ENCODE measurements around the gene SLC38A10.
"Not testable (repeated sequence)": the region's sequence is repeated elsewhere in the genome, so short reads cannot be mapped to it uniquely, and the experiment has no call there.

The SLC38A10 gene

DNA sequence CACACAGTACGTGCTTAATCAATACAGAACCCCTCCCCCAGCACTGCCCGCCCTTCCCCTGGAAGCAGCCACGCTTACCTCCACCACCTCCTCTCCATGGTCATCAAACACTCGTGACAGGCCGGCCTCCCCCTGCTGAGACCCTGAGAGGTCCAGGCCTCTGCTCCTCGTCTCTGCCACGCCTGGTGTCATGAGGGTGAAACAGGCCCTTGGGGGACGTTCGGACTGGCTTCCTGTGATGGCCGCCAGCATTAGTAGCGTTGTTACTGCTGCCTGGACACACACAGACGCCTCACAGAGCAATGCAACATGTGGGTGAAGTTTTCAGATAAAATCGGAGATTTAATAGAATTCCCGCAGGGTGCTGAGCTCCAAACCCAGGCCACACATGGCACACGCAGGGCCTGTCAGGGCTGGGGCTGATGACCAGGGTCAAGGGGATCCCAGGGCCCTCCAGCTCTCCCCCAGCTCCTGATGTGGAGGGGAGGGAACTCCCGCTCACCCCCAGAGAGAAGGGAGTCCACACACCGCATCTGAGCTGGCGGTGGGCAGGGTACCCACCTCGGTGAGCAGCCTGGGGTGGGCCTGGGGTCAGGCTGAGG is 15.9 kb upstream of the SLC38A10 start:
- no peak for DNase-seq

GRCh38 chr17:81309859-81310839 is 15.0 kb upstream of the SLC38A10 start:
- DNase-seq = no peak

- no peak for DNase-seq
These were observed 14.2 kb upstream of the SLC38A10 start for GRCh38 chr17:81309140-81309858.

DNA sequence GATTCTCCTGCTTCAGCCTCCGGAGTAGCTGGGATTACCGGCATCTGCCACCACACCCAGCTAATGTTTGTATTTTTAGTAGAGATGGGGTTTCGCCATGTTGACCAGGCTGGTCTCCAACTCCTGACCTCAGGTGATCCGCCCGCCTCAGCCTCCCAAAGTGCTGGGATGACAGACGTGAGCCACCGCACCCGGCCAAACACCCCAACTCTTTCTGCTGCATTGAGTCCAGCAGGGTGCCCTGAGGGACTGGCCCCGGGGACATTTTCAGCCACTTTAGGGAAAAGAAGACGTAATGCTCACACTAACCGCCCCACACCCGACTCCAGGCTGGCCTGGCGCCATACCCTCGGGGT is 13.7 kb upstream of the SLC38A10 start:
- not testable (repeated sequence) for DNase-seq

- no peak for DNase-seq
These were observed 12.8 kb upstream of the SLC38A10 start for GRCh38 chr17:81307636-81308560.

DNA sequence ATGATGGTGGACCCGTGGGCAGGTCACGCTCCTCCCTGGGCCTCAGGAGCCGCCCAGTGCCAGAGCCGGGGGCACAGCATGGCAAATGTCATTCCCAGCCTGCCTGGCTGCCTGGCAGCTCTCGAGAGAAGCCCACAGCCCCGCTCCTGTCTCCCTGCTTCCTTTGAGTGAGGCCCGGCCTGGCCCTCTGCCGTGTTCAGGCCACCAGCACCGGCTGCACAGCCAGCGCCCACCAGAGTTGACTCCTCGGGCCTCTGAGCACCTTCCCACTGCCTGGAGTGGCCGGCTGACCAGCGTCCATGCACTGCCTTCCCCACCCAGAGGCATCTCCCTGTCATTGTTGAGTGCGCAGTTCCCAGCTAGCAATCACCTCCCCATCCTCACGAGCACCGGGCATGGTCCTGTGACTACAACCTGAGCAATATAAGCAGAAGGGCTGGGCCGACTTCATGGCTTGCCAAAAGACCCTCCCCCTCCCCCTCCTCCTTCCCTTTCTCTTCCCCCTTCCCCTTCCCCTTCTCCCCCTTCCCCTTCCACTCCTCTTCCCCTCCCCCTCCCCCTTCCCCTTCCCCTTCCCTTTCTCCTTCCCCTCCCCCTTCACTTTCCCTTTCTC is 11.9 kb upstream of the SLC38A10 start:
- DNase-seq = no peak

GRCh38 chr17:81306491-81306890 is 11.4 kb upstream of the SLC38A10 start:
- no peak for DNase-seq

- DNase-seq = no peak
These were observed 10.0 kb upstream of the SLC38A10 start for GRCh38 chr17:81305051-81305630.

- DNase-seq = no peak
These were observed 9.3 kb upstream of the SLC38A10 start for GRCh38 chr17:81304196-81305015.

GRCh38 chr17:81303385-81303784 is 8.3 kb upstream of the SLC38A10 start:
- DNase-seq = no peak

- DNase-seq = no peak
These were observed 7.8 kb upstream of the SLC38A10 start for GRCh38 chr17:81302861-81303333.

GRCh38 chr17:81302324-81302723 is 7.2 kb upstream of the SLC38A10 start:
- no peak for DNase-seq

GRCh38 chr17:81301195-81302144 is 6.4 kb upstream of the SLC38A10 start:
- DNase-seq = no peak

- no peak for DNase-seq
These were observed 5.6 kb upstream of the SLC38A10 start for GRCh38 chr17:81300586-81301155.

GRCh38 chr17:81299846-81300585 is 4.9 kb upstream of the SLC38A10 start:
- no peak for DNase-seq

DNA sequence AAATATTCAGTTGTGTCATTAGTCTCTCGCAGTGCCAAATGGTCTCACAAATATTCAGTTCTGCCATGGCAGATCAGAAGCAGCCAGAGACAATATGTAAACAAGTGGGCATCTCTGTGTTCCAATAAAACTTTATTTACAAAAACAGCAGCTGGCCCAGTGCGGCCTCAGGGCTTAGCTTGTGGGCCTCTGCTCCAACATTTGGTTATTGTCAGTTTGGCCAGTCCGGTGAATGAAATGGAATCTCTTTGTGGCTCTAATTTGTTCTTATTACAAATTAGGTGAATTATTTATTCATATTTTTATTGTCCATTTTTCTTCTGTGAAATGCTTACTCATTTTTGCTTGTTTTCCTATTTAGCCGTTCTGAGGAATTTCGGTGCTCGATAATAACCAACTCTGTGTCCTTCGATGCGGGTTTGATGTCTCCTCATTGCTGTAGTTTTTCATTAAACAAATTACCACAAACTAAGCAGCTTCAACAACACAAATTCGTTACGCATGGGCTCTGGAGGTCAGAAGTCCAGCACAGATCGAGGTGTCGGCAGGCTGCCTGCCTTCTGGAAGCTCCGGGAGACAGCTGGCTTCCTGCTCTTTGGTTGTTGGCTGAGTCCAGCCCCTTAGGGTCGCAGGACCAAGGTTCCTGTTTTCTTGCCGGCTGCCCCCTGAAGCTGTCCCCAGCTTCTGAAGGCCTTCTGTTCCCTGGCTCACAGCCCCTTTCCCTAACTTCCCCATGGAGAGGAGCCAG is 4.1 kb upstream of the SLC38A10 start:
- DNase-seq = no peak

- DNase-seq = no peak
These were observed 3.4 kb upstream of the SLC38A10 start for GRCh38 chr17:81298325-81298990.
